Limb (tissue), 2 donors: Measurements from ENCODE around the gene ENTHD1.
A peak's percentile ranks its signal among the peaks of the same experiment; 100 is the strongest.

Experiments used
- DNase-seq, 2 donors: peaks; one replicate each; pipeline ENCODE4 v3.0.0-alpha.2; 2016; ENCODE audit errors: extremely low spot score in 2 of 2

ENTHD1 gene

GRCh38 chr22:39718206-39718605 lies 175.4 kb downstream of the ENTHD1 start:
- DNase-seq, result no peak

DNA sequence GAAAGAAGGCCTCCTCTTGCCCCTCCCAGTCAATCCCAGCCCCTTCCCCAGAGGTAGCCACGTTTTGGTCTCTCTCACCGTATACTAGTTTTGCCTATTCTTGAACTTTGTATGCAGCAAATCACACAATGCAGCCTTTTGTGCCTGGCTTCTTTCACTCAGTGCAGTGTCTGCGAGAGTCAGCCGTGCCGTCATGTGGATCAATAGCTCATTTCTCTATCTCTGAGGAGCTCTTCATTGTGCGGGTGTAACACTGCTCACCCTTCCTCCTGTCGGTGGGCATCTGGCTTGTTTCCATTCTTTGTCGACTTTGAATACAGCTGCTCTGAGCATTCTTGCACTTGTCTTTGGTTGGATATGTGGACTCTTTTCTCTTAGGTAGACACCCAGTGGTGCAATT lies 176.5 kb downstream of the ENTHD1 start:
- DNase-seq, result no peak

GRCh38 chr22:39716534-39716933 lies 177.0 kb downstream of the ENTHD1 start:
- no peak for DNase-seq

DNA sequence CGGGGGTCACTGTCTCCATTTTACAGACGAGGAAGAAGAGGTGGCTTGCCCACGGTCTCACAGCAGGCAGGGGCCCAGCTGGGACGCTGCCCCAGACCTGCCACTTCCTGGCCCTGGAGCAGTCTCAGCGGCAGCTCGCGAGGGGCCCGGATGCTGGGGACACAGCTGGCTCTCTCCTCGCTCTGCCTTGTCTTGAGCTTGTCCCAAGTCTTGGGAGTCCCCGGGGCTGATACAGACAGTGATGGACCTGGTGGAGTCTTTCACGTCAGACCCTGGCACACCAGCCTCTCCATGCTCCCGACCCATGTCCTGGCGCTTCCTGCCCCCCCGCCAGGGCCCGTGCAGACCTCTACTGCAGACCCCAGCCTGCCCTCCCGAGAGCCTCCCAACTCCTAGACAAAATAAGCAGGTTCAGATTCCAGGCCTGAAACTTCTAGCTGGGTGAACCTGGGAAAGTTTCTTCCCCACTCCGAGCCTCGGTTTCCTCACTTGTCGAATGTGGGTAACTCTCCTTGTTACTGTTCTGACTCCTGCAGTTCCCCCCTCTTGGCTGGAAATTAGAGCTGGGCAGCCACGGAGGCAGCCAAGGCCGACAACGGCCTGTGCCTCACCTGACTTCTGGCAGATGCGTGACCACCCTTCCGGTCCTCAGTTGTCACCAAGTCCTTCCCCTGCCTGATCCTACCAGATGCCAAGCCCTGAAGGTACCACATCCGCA lies 177.6 kb downstream of the ENTHD1 start:
- no peak for DNase-seq

DNA sequence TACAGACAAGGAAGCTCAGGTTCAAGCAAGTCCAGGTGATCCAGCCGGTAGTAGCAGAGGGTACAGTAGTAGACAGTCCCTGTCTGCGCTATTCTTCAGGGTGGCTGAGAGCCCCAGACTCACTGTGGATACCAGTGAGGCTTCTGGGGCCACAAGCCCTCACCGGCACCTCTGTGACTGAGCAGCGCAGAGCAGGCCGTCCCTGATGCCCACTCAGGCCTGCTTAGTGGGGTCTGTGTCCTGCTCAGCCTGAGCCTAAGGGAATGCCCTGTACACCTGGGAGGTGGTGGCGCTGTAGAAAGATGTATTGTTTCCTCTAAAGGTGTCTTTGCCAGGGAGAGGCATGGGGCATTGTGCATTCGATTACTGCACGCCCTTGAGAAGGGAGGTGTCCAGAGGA lies 179.2 kb downstream of the ENTHD1 start:
- no peak for DNase-seq

DNA sequence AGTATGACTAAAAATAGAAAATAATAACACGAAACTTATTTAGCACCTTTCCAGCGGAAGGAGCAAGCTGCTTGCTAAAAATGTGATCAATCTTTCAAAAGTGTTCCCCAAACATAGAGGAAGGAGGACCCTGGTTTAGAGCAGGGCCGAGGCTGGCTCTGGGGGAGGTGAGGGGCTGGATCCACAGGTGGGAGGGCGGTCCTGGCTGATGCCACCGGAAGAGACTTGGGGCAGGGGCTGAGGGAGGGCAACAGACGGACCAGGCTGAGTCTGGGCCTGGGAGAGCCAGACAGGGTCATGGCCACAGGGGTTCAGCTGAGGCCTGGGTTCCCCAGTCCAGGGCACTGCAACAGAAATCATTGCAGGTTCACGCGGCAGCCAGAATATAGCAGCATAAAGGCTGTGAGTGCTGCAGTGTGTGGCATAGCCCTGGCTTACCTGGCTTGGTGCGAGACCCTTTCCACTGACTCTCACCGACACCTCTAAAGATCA lies 179.7 kb downstream of the ENTHD1 start:
- no peak for DNase-seq

GRCh38 chr22:39712751-39713525 lies 180.6 kb downstream of the ENTHD1 start:
- no peak for DNase-seq

- DNase-seq, result no peak
Observed at GRCh38 chr22:39712081-39712480, 181.5 kb downstream of the ENTHD1 start.

DNA sequence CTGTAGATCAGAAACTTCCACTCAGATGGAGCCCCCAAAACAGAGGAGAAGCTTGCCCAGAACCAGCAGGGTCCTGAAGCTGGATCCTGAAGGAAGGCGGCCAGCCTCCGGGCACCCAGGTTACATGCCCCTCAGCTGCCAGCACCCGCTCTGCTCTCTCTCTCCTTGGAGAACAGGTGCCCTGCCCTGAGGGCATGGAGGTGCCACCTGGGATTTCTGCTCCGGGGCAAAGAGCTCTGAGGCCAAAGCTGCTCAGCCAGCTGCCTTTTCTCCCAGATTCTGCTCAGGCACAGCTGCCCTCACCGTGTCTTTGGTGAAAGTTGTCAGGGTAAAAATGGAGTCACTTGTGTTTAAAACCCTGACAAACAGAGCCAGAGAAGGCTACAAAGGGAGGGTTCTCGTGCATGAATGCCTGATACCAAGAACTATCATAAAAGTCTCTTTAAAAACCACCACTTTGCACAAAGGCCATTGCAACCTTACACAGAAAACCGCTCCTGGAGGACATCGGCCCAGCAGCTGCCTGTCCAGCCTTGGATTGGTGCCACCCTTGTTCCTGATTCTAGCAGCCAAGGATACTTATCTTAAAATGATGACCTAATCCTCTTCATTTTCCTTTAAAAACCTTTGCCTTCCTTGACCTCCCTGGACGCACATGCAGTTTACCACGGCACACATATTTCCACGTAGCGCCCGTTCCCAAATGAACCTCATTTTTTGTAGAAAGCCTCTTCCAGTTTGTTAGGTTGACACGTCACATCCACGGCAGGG lies 183.0 kb downstream of the ENTHD1 start:
- DNase-seq, result no peak

DNA sequence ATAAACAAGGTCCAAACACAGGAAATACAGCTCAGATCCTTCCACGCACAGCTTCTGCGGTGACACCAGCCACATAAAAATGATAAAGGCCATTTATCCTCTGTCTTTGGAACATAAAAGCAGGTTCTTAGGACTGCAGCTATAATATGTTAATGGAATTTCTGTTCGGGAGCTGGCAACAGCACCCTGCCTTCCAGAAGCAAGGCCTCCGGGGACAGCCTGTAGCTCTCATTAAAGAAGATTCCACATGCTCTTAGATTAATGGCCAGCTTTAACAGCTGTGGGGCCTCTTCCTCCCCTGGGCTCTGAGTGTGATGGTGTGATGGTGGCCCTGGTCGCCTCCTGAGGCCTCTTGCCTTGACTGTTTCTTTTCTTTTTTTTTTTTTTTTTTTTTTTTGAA lies 185.7 kb downstream of the ENTHD1 start:
- DNase-seq, result no peak

- no peak for DNase-seq
Observed at GRCh38 chr22:39707351-39707750, 186.2 kb downstream of the ENTHD1 start.

- DNase-seq, result no peak
Observed at GRCh38 chr22:39706376-39707140, 187.0 kb downstream of the ENTHD1 start.

DNA sequence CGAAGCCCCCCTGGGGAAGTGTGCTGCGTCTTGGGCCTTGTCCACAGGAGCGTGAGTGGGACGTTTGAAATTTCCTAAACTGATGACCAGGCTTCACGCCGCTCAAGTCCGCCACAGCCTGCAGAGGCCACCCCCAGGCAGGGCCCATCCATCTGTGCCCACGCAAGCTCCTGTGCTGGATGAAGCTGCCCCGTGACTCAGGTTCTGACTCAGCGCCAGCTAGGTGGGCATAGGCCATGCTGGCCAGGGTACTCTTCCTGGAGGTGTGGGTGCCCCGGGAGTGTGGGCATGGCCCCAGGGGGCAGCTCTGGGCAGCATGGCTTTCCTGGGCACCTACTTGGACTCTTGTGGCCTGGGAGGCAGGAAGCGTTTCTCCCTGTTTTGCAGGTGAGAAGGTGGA lies 188.2 kb downstream of the ENTHD1 start:
- DNase-seq, result no peak

DNA sequence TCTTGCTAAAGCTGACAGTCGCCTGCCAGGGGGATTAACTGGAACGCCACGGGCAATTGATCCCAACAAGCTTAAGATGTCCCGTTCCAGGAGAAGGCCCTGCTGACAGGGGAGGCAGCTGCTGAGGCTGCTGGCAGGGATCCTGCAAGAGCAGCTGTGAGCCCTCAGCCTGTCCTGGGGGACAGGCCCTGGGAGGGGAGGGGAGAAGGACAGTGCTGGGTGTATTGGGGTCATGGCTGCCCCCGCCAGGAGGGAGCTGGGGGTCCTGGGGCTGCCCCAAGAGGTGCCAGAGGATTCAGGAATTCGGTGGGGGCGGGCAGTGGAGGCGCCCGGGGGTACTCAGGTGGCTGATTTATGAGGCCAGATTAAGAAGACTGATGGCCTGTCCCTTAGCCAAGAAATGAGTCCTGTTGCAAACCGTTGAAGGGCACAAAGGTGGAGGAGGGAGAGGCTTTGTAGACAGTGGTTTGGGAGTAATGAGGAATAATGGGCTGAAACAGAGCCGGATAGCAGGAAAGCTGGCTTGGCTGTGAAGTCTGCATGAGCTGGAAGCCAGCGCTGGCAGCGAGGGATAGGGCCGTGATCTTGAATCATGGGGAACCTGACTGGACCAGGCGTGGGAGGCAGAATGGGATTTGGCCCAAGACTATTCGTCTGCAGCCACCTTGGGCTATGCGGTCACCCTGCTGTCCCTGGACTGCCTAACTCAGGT lies 189.5 kb downstream of the ENTHD1 start:
- peak; percentile 51 to 82 for DNase-seq

GRCh38 chr22:39703091-39703490 lies 190.5 kb downstream of the ENTHD1 start:
- no peak for DNase-seq

DNA sequence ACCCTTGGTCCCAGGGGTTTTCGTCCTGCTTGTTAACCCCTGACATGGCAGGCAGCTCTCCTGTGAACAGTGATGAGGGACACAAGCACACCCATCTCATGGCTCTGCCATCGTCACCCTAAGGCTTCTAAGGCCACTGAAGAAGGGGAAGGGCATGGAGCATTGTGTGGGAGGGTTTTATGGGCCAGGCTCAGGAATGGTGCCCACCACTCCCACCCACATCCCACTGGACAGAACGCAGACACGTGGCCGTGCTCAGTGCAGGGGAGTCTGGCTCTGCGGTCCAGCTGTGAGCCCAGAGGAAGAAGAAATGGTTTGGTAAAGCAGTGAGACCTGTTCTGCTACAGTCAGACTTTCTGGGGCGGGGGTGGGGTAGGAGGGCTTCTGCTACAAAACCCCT lies 193.0 kb downstream of the ENTHD1 start:
- no peak for DNase-seq

- DNase-seq, result no peak
Observed at GRCh38 chr22:39699631-39700360, 193.8 kb downstream of the ENTHD1 start.

DNA sequence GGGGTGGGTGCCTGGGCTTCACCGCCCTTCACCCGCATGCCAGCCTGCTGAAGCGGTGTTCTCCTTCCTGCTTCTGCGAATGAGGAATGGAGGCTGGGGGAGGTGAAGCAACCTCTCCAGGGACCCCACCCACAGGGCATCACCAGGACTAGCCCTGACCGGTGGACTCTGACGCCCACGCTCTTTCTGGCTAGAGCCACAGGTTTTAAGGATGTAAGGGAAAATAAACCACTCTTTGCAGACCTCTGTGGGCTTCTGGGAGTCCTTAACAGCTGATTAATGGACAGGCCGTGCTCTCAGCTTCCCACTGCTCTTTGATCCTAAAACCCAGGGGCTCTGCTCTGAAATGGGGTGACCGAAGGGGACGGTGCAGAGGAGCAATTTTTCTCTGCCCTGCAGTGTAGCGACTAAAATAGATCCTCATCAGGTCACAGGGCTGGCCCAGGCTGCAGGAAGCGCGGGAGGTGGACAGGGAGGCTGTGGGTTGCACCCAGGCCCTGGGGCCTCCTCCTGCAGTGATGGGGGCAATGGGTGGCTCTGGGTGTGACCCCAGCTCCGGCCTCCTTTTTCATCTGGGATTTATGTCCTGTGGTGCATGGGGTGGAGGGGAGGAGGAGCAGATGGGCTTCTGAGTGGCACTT lies 195.7 kb downstream of the ENTHD1 start:
- DNase-seq, result no peak

DNA sequence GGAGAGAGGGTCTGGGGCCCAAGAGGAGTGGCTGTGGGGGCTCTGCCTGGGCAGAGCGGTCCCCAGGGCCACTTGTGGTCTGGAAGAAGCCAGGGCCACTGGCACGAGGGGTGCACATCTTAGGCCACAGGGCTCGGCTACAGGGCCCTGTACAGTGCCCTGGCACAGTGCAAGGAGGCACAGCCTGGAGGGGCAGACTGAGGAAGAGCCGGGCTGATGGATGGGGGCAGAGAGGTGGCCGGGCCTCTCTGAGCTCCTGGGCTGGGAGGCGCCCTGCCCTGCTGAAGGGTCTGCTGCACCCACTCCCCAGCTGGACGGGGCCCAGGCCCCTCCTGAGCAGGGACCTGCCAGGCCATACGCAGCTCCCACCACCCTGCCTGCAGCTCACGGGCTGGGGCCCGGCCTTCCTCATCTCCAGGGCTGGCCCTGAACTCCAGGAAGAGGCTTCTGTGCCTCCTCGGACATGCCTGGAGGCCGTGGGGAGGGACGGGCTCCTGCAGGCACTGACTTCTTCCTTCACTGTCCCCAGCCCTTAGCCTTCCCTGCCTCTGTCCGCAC lies 199.5 kb downstream of the ENTHD1 start:
- DNase-seq, result no peak
